GM19193 (cell line): ENCODE data around the gene OTUD7B.

Source experiments
- POLR2A ChIP-seq: IDR thresholded peaks from 4 replicates; pipeline ENCODE4 v1.6.1; 2011; ENCODE audit not compliant: insufficient read depth, insufficient read length; ENCODE audit errors: extremely low read depth

The OTUD7B gene

GRCh38 chr1:150010393-150011115, at the start of gene OTUD7B:
OTUD7B (minus strand) TSS chr1:150010726; CDS start chr1:149977510, 33,216 bp downstream.
- peak; percentile 68 for TF ChIP-seq POLR2A

- no peak for TF ChIP-seq POLR2A
Measured at GRCh38 chr1:150060260-150060659, 49.7 kb upstream of the OTUD7B start.

GRCh38 chr1:150056407-150056806, 45.9 kb upstream of the OTUD7B start:
- TF ChIP-seq POLR2A, result no peak

GRCh38 chr1:150053926-150054325, 43.4 kb upstream of the OTUD7B start:
- no peak for TF ChIP-seq POLR2A

- no peak for TF ChIP-seq POLR2A
Measured at GRCh38 chr1:150051089-150051373, 40.5 kb upstream of the OTUD7B start.

GRCh38 chr1:150049926-150050325, 39.4 kb upstream of the OTUD7B start:
- no peak for TF ChIP-seq POLR2A

- no peak for TF ChIP-seq POLR2A
Measured at GRCh38 chr1:150034336-150034735, 23.8 kb upstream of the OTUD7B start.

- no peak for TF ChIP-seq POLR2A
Measured at GRCh38 chr1:150028322-150028721, 17.8 kb upstream of the OTUD7B start.

GRCh38 chr1:150024156-150024555, 13.6 kb upstream of the OTUD7B start:
- TF ChIP-seq POLR2A, result no peak

- no peak for TF ChIP-seq POLR2A
Measured at GRCh38 chr1:150022357-150022756, 11.8 kb upstream of the OTUD7B start.

GRCh38 chr1:150021191-150021694, 10.7 kb upstream of the OTUD7B start:
- TF ChIP-seq POLR2A, result no peak

GRCh38 chr1:150020711-150021110, 10.2 kb upstream of the OTUD7B start:
- TF ChIP-seq POLR2A, result no peak

- no peak for TF ChIP-seq POLR2A
Measured at GRCh38 chr1:150018165-150018564, 7.6 kb upstream of the OTUD7B start.

- no peak for TF ChIP-seq POLR2A
Measured at GRCh38 chr1:150017206-150017750, 6.8 kb upstream of the OTUD7B start.

GRCh38 chr1:150015651-150016131, 5.2 kb upstream of the OTUD7B start:
- TF ChIP-seq POLR2A, result no peak

GRCh38 chr1:150012611-150013010, 2.1 kb upstream of the OTUD7B start:
- no peak for TF ChIP-seq POLR2A
